Muscle of back (tissue), 11 donors: ENCODE results near the gene RAD23A. TPM values are rescaled to one million over a fixed set of nuclear protein-coding genes. Genes with fewer than 3 reads are reported as not detected.

Source experiments
- DNase-seq, 3 donors: peaks; one replicate each; pipeline versions ENCODE4 v3.0.0 to v3.0.0-alpha.2; 2013
- polyA plus RNA-seq, 10 donors: library from polyadenylated mRNA; unstranded; fragments of 120-200 nt; gene quantifications; one replicate each; pipeline ENCODE4 v1.2.1, GENCODE V29; 2013; ENCODE audit not compliant: insufficient read length in 10 of 10

RAD23A gene
- polyA plus RNA-seq, 10 donors = 104 to 133 (median 113) TPM

DNA sequence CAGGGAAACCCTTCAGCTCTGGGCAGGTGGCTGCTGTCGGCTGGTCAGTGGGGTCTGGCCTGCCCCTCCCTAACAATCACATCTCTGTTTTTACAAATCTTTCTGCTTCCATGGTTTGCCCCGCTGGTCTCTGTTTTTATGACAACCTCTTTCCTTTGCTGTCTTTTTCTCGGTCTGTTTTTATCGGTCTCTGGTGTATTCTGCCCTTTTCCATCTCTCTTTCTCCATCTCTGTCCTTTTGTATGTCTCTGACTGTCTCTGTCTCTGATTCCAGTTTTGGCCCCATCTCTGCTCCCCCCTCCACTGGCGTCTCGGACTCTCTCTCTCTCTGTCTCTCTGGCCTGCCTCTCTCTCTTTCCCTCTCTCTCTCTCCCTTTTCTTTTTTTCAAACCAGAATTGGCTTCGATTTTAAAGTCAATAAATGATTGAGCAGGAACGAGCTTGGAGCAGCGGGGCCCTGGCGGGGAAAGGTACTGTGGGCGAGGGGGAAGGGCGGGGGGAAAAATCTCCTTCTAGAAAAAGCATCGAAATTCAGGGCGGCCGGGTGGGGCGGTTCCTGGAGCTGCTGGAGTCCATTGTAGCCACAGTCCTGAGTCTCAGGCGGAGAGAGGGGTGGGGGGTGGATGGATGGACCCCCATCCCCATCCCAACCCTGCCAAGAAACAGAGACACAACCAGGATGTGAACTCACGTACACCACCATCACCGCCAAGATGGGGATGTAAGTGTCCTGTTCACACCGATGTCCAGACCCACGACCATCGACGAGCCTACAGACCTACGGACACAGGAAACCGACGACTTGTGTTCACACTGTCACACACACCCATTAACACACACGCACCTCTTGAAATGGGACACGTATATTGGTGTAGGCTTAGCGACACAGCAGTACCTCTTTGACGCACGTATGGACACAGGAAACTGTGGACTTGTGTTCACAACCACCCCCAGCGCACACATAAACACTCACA is 52.6 kb downstream of the RAD23A start:
- peak in 2 of 3 donors; percentile 70 to 87 for DNase-seq

DNA sequence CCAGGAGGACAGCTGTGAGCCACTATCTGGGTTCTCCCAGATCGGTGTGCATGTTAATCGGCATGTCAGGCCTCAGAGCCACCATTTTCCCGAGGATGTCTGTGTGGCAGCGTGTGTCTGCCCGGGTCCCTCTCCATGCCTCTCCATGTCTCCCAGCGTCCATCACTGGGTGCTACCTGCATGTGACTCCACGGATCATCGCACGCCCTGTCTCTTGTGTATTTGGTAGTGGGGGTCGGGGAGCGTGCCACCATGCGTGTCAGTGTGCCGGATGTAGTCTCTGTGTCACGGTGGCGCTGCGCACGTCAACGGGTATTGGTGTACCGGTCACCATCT is 55.5 kb downstream of the RAD23A start:
- DNase-seq = no peak

DNA sequence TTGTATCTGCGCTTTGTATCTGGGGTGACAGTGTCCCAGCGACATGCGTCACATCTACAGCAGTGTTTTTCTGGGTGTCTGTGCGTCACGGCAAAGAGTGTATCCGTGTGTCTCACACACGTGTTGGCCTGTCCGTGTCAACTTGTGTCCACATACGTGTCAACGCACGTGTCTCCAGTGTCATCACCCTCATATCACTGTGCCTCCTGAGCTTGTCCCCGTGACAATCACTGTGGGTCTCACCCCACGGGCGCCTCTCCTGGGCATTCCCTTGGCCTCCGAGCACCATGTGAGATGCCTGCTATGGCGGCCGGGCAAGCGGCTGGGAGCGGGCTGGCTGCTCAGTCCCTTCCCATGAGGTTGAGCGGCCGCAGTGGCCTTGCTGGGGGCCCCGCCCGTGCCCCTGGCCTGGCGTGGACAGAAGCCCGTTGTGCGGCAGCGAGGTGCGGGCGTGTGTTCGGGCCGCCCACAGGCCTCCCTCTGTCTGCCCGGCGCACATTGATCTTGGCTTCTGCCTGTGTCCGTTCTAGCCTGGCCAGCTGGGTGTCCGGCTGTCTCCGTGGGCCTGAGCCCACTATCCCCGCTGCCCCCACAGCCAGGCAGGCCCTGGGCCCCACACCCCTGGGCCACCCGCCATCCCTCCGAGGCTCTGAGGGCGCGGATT is 56.0 kb downstream of the RAD23A start:
- DNase-seq = no peak

DNA sequence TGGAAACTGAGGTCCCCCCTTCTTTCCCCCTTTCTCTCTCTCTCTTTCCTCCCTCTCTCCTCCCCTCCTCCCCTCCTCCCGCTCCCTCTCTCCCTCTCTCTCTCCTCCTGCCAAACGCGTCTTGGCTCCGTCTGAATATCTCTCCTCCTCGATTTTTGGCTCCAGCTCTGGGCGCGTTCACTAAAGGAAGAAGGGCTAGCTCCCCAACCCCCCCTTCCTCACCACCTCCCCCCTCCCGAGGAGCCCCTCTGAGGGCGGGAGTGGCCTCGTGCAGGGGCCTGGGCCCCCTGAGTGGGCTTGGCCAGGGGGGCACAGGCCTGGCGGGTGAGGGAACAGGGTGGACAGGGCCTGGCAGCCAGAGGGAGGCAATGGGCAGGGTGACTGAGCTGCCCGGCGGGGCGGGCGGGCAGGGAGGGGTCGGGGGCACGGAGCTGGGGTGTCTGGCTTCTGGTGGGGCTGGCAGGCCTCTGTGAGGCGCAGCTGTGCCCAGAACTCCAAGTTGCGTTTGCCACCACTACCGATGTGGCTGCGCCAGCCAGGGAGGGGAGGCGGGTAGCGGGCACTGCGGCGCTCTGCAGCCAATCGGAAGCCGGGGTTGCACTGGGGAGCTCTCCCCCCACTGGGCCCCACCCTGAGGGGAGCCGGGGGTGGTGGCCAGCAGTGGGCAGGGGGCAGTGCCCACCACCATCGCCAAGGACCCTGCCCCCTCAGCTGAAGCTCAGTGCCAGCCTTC is 56.7 kb downstream of the RAD23A start:
- peak; percentile 84 to 96 (median 92) for DNase-seq

DNA sequence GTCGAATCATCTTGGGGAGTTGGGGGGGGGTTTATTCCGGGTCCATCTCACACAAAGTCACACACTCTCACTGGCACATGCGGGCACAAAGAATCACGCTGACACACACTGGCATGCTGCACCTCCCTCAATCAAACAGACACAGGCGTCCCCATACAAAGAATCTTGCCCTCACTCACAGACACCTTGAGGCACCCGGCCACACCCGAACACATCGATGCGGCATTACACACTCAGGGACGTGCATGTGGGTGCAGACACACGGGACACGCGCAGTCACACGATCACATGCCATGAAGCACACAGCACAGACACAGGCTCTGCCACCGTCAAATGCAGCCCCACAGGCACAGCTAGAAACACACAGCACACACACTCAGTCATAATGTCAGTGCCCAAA is 57.4 kb downstream of the RAD23A start:
- DNase-seq = peak in 1 of 3 donors; percentile 21

Other genes with a start within 250 kb of the RAD23A start
- 1 to 10 TPM; 2.5 to 6.3 (median 4.1) TPM for gene FBXW9, start 249.2 kb upstream of the RAD23A start, polyA plus RNA-seq
- 10 to 100 TPM; 44.6 to 69.5 (median 54.9) TPM for gene TNPO2, start 221.9 kb upstream of the RAD23A start, polyA plus RNA-seq
- 100 to 1,000 TPM; 130 to 217 (median 172) TPM for gene TRIR, start 211.2 kb upstream of the RAD23A start, polyA plus RNA-seq
- 10 to 100 TPM; 36.3 to 54.8 (median 41.8) TPM for gene GET3, start 208.4 kb upstream of the RAD23A start, polyA plus RNA-seq
- not detected for gene BEST2, start 194.1 kb upstream of the RAD23A start, polyA plus RNA-seq
- gene HOOK2, start 170.3 kb upstream of the RAD23A start, polyA plus RNA-seq = 10 to 100 TPM; 15.9 to 42.5 (median 22.4) TPM
- gene JUNB, start 154.4 kb upstream of the RAD23A start, polyA plus RNA-seq = 100 to 1,000 TPM in 1 of 10 donors, 10 to 100 TPM in 9; 13.8 to 217 (median 45.0) TPM
- 100 to 1,000 TPM; 135 to 183 (median 163) TPM for gene PRDX2, start 144.1 kb upstream of the RAD23A start, polyA plus RNA-seq
- gene THSD8, start 143.8 kb upstream of the RAD23A start, polyA plus RNA-seq = 1 to 10 TPM; 1.3 to 6.3 (median 3.3) TPM
- 10 to 100 TPM; 13.4 to 36.2 (median 19.9) TPM for gene RNASEH2A, start 139.3 kb upstream of the RAD23A start, polyA plus RNA-seq
- gene RTBDN, start 111.3 kb upstream of the RAD23A start, polyA plus RNA-seq = not detected
- under 1 TPM in 9 of 10 donors, not detected in 1; 0.11 to 0.91 (median 0.66) TPM for gene MAST1, start 107.3 kb upstream of the RAD23A start, polyA plus RNA-seq
- gene DNASE2, start 64.4 kb upstream of the RAD23A start, polyA plus RNA-seq = 10 to 100 TPM in 4 of 10 donors, 1 to 10 TPM in 6; 6.1 to 13.9 (median 9.4) TPM
- gene KLF1, start 58.7 kb upstream of the RAD23A start, polyA plus RNA-seq = 1 to 10 TPM in 3 of 10 donors, under 1 TPM in 7; 0.19 to 1.6 (median 0.68) TPM
- 10 to 100 TPM; 19.1 to 33.2 (median 27.2) TPM for gene GCDH, start 54.7 kb upstream of the RAD23A start, polyA plus RNA-seq
- gene SYCE2, start 26.6 kb upstream of the RAD23A start, polyA plus RNA-seq = 1 to 10 TPM; 1.7 to 5.8 (median 2.6) TPM
- 10 to 100 TPM; 32.6 to 45.3 (median 36.1) TPM for gene FARSA, start 12.2 kb upstream of the RAD23A start, polyA plus RNA-seq
- 100 to 1,000 TPM; 322 to 587 (median 412) TPM for gene CALR, start 7.3 kb upstream of the RAD23A start, polyA plus RNA-seq
- 10 to 100 TPM; 31.4 to 56.6 (median 38.7) TPM for gene GADD45GIP1, start 11.4 kb downstream of the RAD23A start, polyA plus RNA-seq
- under 1 TPM in 8 of 10 donors, not detected in 2; 0.08 to 0.38 (median 0.14) TPM for gene DAND5, start 23.7 kb downstream of the RAD23A start, polyA plus RNA-seq
- gene NFIX, start 49.6 kb downstream of the RAD23A start, polyA plus RNA-seq = 100 to 1,000 TPM in 9 of 10 donors, 10 to 100 TPM in 1; 89.1 to 136 (median 111) TPM
- 1 to 10 TPM; 2.4 to 7.4 (median 4.1) TPM for gene LYL1, start 157.0 kb downstream of the RAD23A start, polyA plus RNA-seq
- gene TRMT1, start 170.9 kb downstream of the RAD23A start, polyA plus RNA-seq = 10 to 100 TPM; 16.6 to 38.8 (median 23.8) TPM
- gene NACC1, start 172.4 kb downstream of the RAD23A start, polyA plus RNA-seq = 10 to 100 TPM; 13.4 to 23.2 (median 17.3) TPM
- 10 to 100 TPM; 26.7 to 53.3 (median 33.2) TPM for gene STX10, start 204.5 kb downstream of the RAD23A start, polyA plus RNA-seq
- 100 to 1,000 TPM in 1 of 10 donors, 10 to 100 TPM in 9; 28.1 to 171 (median 67.2) TPM for gene IER2, start 204.5 kb downstream of the RAD23A start, polyA plus RNA-seq